C4-2B (cell line): Measurements from ENCODE around the gene CUL9.

ENCODE experiments used
- H3K27ac ChIP-seq: fragments of 450-650 bp; 2 replicates; pipeline ENCODE4 v1.5.1; 2017
- CTCF ChIP-seq: fragments of 450-650 bp; conservative IDR thresholded peaks from 2 replicates; pipeline ENCODE4 v1.5.1; 2017; ENCODE audit warnings: mild to moderate bottlenecking
- ZFX ChIP-seq: fragments of 450-650 bp; IDR thresholded peaks from 2 replicates; pipeline ENCODE4 v1.6.1; 2017

CUL9 gene

GRCh38 chr6:43174263-43175112, 7.5 kb upstream of the CUL9 start:
- H3K27ac ChIP-seq: peak overlapping the region; percentile 39
- TF ChIP-seq ZFX: no peak
- no peak for TF ChIP-seq CTCF

GRCh38 chr6:43175676-43176422, 6.1 kb upstream of the CUL9 start:
- TF ChIP-seq CTCF: no peak
- no peak for TF ChIP-seq ZFX
- no peak overlapping the region for H3K27ac ChIP-seq

- TF ChIP-seq ZFX (no peak), CTCF (no peak)
- H3K27ac ChIP-seq: no peak overlapping the region
These were observed 5.6 kb upstream of the CUL9 start for GRCh38 chr6:43176423-43176786.

- TF ChIP-seq ZFX: no peak
- TF ChIP-seq CTCF: no peak
- no peak overlapping the region for H3K27ac ChIP-seq
These were observed 3.8 kb upstream of the CUL9 start for GRCh38 chr6:43178150-43178549.

GRCh38 chr6:43178951-43179830, 2.8 kb upstream of the CUL9 start:
- TF ChIP-seq ZFX (no peak), CTCF (no peak)
- no peak overlapping the region for H3K27ac ChIP-seq

- TF ChIP-seq CTCF: no peak
- TF ChIP-seq ZFX: no peak
- H3K27ac ChIP-seq: no peak overlapping the region
These were observed 1.9 kb upstream of the CUL9 start for GRCh38 chr6:43180058-43180457.
